ES-I3 (cell line): ENCODE data around the gene GPR68.
"Not testable (repeated sequence)": the region's sequence is repeated elsewhere in the genome, so short reads cannot be mapped to it uniquely, and the experiment has no call there.

Source experiments
- H3K36me3 ChIP-seq: 2 replicates; pipeline ENCODE4 v1.6.1; 2013; ENCODE audit warnings: mild to moderate bottlenecking, low read length, control low read depth, moderate library complexity; ENCODE audit not compliant: insufficient read depth
- H3K4me1 ChIP-seq: 2 replicates; pipeline ENCODE4 v1.6.1; 2013; ENCODE audit warnings: mild to moderate bottlenecking, control low read depth, low read length; ENCODE audit not compliant: insufficient read depth
- H3K9ac ChIP-seq: 2 replicates; pipeline ENCODE4 v1.6.1; 2013; ENCODE audit warnings: low read depth, mild to moderate bottlenecking, low read length, moderate library complexity
- H3K9me3 ChIP-seq: 2 replicates; pipeline ENCODE4 v1.6.1; 2013; ENCODE audit warnings: mild to moderate bottlenecking, low read length, moderate library complexity; ENCODE audit not compliant: control insufficient read depth, insufficient read depth

Gene GPR68

DNA sequence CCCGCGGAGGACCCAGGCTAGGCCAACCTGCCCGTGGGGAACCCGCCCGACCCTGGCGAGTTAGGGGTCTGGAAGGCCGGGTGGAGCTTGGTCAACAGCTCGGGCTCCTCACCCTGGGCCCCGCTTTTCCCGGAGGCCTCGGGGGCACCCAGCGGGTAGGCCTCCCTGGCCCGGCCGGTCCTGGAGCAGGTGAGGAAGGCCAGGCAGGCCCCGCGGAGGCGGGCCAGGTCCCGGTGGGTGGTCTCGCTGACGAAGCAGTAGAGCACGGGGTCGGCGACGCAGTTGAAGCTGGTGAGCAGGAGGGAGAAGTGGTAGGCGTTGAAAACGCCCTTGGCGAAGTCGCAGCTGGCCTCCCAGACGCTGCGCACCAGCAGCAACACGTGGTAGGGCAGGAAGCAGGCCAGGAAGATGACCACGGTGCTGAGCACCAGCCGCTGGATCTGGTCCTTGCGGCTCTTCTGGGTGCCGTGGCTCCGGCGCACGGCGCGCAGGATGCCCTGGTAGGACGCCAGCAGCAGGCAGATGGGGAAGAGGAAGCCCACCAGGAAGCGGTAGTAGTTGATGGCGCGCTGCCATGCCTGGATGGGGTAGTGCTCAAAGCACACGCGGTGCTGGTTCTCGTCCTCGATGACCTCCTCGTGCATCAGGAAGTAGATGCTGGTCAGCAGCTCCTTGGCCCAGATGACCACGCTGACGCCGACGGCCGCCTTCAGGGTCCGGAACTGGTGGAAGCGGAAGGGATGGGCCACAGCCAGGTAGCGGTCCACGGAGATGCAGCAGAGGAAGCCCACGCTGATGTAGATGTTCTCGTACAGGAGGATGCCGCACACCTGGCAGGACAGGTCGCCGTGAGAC is 10.3 kb downstream of the GPR68 start:
- Histone ChIP-seq H3K9me3 (peaks cover 5% of the 10 kb centered on the region), H3K9ac (no peak overlapping the region), H3K36me3 (no peaks in the 10 kb centered on the region; the same call in 1 of the 2 replicates), H3K4me1 (no peaks in the 10 kb centered on the region)

DNA sequence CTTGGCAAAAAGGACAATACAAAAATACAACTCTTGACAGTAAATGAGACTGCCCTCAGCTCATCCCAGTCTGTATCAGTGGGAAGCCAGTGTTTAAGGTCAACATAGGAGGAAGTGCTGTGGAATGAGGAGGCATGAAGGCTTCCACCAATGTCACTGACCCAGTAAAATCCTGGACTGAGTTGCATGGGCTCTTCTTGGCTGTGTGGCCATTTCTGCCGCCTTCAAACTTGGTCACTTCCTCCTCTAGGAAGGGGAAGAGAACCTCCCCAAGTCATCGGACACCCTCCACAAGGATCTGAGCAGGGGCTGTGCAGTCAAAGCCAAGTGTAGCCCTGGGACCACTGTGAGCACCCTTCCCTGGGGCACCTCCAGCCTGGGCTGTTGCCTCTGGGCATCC is 11.9 kb downstream of the GPR68 start:
- Histone ChIP-seq H3K4me1 (peaks cover 12% of the 10 kb centered on the region), H3K36me3 (no peaks in the 10 kb centered on the region; the same call in 1 of the 2 replicates), H3K9ac (no peak overlapping the region), H3K9me3 (peaks cover 5% of the 10 kb centered on the region)

DNA sequence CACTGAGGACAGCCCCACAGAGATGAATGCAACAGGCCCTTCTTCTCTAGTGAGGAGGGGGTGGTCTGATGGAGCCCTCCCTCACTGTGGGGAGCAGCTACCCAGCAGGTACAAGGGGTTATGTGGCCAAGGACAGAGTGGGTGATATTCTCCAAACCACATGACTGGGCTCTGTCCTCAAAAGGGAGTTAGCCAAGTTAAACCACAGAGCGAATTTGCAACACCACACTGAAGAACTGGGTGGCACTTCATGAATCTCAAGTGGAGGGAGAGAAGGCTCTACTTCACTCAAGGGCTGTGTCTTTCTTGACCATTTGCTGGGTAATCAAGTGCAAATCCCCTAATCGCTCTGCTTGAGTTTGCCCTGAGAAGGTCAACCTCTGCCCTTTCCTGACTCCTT is 12.5 kb downstream of the GPR68 start:
- peaks cover 12% of the 10 kb centered on the region for H3K4me1 ChIP-seq
- H3K9me3 ChIP-seq = peaks cover 5% of the 10 kb centered on the region
- H3K36me3 ChIP-seq = no peaks in the 10 kb centered on the region; the same call in 1 of the 2 replicates
- no peak overlapping the region for H3K9ac ChIP-seq

DNA sequence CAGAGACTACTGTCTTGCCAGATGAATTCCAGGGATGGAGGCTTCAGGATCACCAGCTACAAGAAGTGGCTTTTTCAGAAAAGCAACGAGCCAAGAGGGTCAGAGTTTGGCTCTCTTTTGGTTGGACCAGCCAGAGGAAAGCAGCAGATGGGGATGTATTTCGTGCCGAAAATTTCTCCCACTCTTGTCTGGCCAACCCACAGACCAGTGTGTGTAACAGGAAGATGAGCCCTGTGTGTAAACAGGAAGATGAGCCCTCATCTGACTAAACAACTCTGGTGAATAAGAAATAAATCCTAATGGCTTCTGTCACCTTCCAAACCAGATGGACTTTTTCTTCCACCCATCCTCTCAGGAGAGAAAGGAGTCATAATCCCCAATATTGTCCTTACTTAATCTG is 13.1 kb downstream of the GPR68 start:
- Histone ChIP-seq H3K9ac (no peak overlapping the region), H3K36me3 (no peaks in the 10 kb centered on the region; the same call in 1 of the 2 replicates), H3K4me1 (peaks cover 12% of the 10 kb centered on the region), H3K9me3 (peaks cover 5% of the 10 kb centered on the region)

DNA sequence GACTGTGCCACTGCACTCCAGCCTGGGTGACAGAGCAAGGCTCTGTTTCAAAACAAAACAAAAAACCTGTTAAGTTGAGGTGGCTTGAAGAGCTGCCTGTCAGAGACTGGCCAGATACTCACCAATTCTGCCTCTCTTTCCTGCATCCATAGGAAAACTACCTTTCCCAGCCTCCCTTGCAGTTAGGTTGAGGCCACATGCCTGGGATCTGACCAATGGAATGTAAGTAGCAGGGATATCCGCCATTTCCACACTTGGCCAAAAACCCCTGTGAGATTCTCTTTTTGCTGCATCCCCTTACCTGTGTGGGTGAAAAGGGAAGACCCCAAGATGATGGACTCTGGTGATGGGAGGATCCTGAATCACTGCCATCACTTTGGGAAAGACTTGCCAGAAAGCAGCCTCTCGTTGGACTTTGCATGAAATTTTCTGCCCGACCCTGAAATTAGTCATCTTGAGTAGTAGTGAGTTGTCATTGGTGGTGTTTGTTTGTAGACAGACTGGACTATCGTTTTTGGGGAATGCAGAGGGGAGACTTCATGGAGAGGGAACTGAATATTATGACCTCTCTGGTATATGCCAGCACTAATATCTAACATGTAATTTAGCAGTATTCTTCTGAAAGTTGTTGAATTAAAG is 14.0 kb downstream of the GPR68 start:
- no peaks in the 10 kb centered on the region; the same call in 1 of the 2 replicates for H3K36me3 ChIP-seq
- peaks cover 12% of the 10 kb centered on the region for H3K4me1 ChIP-seq
- H3K9ac ChIP-seq = no peak overlapping the region
- H3K9me3 ChIP-seq = peaks cover 5% of the 10 kb centered on the region

DNA sequence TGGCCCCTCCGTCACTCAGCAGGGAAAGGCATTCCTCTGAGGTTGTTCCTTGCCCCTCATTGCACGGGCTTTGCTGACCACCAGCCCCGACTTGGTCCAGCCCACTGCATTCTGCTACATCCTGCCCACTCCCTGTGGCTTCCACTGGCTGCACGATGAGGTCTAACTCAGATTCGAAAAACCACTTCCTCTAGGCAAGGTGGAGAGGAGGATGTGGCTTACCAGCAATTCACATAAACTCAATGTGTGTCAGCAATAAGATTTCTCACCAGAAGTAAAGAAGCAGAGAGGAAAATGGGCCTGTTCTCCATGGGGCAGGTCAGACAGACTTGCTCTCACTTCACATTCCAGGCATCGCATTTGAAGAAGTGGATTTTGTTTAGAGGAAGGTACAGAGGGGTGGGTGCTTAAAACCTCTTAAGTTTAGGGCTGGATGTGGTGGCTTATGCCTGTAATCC is 14.7 kb downstream of the GPR68 start:
- Histone ChIP-seq H3K4me1 (peaks cover 12% of the 10 kb centered on the region), H3K36me3 (no peaks in the 10 kb centered on the region; the same call in 1 of the 2 replicates), H3K9me3 (peaks cover 5% of the 10 kb centered on the region), H3K9ac (no peak overlapping the region)

DNA sequence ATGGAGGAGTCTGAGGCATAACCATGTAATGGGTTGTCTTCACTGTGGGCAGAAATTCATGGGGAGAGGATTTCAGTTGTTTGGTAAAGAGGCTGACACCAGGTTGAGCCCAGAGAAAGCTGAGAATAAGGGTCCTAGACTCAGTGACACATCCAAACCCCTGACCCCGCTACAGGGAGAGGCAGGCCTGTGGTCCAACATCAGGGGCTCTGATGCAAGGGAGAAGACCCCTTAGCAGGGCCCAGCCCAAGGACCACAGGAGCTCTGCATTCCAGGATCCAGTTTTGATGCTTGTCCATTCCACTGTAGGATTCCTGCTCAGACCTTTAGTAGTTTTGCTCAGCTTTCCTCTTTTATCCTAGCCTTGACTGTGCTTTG is 15.5 kb downstream of the GPR68 start:
- peaks cover 12% of the 10 kb centered on the region for H3K4me1 ChIP-seq
- peaks cover 5% of the 10 kb centered on the region for H3K9me3 ChIP-seq
- H3K9ac ChIP-seq = no peak overlapping the region
- H3K36me3 ChIP-seq = no peaks in the 10 kb centered on the region; the same call in 1 of the 2 replicates

DNA sequence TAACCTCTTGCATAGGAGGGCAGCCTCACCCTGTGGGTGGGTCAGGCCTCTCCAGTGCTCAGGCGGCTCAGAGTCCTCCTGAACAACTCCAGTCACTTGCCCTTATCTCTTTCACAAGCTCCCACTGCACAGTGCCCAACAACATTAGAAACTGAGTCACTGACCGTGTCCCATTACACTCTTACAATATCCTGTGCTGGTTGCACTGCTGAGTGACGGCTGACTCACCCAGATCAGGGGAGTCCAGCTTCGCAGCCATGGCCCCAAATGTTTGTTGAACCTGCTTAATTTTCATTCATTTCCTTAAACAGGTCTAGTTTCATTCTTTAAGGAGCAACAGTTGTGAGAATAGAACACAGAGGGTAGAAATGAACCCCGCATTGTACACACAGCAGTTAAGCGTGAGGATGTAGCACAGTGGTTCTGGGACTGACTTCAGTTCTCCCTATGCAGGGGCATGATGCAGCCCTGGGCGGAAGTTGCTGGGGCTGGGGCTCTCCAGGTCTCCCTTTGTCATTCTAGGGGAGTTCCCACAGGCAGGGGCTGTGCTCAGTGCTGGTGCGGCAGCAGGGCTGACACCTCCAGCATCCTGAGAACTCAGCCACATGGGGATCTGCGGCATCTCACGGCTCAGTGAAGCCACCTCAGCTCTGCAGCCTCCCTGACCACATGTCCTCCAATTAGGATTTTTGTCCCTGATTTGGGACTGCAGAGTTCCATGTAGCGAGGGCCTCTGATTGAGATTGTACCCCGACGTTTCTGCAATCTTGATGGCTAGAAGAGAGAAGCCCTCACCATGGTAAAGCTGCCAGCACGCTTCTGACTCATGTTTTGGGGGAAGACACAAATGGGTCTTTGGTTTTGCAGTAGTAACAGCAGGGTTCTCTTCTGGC is 16.1 kb downstream of the GPR68 start:
- H3K4me1 ChIP-seq = peaks cover 12% of the 10 kb centered on the region
- H3K36me3 ChIP-seq = no peaks in the 10 kb centered on the region; the same call in 1 of the 2 replicates
- H3K9ac ChIP-seq = no peak overlapping the region
- peaks cover 5% of the 10 kb centered on the region for H3K9me3 ChIP-seq

DNA sequence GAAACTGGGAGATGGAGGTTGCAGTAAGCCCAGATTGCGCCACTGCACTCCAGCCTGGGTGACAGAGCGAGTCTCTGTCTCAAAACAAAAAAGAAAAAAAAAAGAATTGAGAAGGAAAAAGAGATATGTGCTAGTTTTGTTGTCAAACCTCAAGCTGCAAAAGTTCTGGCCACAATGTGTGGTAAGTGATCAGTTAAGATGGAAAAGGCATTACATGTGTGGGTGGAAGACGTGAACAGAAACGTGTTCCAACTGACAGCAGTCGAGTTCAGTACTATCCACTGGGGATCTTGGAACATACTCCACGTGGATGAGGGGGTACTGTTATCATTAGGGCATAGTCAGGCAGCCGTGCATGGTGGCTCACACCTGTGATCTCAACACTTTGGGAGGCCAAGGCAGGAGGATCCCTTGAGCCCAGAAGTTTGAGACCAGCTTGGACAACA is 17.3 kb downstream of the GPR68 start:
- no peaks in the 10 kb centered on the region; the same call in 1 of the 2 replicates for H3K36me3 ChIP-seq
- no peak overlapping the region for H3K9ac ChIP-seq
- peaks cover 12% of the 10 kb centered on the region for H3K4me1 ChIP-seq
- H3K9me3 ChIP-seq = peaks cover 5% of the 10 kb centered on the region

DNA sequence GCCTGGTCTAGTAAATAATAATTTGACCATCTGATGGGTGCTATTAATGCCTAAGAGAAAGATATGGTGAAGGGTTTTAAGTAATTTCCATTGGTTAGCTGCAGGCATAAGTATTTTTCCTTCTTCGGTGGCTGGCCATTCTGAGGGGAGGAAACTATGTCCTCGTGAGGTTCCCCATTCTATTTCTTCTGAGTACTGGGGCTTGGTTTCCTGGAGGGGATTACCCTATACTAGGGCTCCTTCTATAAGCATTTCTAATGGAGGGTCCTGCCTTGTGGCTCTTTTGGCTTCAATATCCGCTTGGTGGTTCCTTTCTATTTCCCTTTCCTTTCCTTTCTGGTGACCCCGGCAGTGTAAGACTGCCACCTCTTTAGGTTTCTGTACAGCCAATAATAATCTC is 18.1 kb downstream of the GPR68 start:
- not testable (repeated sequence) for H3K36me3 ChIP-seq, H3K9me3 ChIP-seq, H3K9ac ChIP-seq
- peaks cover 12% of the 10 kb centered on the region for H3K4me1 ChIP-seq

DNA sequence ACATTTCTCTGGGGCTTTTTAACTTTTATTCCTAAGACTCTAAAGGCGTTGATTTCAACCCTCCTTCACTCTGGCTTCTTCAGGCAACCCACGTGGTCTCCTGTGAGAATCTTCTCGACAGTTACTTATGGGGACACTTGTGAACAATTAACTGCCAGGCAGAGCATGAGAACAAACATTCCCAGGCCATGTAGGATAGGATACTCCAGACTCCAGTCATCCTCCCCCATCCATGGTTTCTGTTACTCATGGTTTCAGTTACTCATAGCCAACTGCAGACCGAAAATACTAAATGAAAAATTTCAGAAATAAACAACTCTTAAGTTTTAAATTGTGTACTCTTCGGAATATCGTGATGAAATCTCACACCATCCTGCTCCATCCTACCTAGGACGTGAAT is 19.5 kb downstream of the GPR68 start:
- no peak overlapping the region for H3K9ac ChIP-seq
- H3K4me1 ChIP-seq = peaks cover 12% of the 10 kb centered on the region
- H3K36me3 ChIP-seq = no peaks in the 10 kb centered on the region
- no peaks in the 10 kb centered on the region for H3K9me3 ChIP-seq

DNA sequence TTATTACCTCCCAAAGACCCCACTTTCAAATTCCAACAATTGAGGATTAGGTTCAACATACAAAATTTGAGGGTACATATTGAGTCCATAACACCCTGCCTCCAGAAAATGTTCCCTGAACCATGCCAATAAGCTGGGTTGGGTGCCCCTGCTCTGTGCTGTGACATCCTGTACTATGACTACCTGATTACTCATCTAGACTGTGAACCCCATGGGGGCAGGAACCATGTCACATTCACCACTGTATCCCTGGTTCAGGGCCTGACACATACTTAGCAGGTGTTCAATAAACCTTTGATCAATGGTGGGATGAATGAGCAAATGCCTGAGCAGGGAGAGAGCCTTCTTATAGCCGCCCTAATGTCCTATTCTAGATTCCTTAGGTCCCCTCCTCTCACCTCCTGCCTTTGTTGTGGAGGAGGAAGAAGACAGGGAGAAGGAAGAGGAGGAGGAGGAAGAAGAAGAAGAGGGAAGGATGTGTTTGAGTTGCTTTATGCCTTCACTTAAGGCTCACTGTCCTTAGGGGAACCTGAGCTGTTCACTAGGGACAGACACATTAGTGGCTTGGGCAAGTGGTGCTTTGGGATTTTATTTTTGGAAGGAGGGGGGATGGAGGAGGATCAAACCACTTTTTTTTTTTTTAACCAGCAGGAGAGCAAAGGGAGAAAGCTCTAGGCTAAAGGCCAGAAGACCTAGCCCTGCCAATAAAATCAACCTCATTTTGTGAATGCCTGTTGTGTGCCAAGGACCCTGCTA is 21.3 kb downstream of the GPR68 start:
- H3K36me3 ChIP-seq = no peaks in the 10 kb centered on the region
- peaks cover 5% of the 10 kb centered on the region; the same call in 1 of the 2 replicates for H3K4me1 ChIP-seq
- H3K9me3 ChIP-seq = no peaks in the 10 kb centered on the region

DNA sequence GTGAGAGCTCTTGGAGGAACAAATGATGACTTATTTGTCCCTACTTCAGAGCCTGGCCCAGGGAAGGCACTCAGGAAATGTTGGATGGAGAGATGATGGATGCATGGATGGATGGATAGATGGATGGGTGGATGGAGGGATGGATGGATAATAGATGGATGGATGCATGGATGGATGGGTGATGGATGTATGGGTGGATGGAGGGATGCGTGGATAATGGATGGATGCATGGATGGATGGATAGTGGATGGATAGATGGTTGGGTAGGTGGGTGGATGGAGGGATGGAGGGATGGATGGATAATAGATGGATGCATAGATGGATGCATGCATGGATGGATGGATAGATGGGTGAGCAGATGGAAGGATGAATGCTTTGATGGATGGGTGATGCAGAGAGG is 23.2 kb downstream of the GPR68 start:
- Histone ChIP-seq H3K4me1 (no peaks in the 10 kb centered on the region), H3K9ac (no peak overlapping the region), H3K9me3 (no peaks in the 10 kb centered on the region), H3K36me3 (no peaks in the 10 kb centered on the region)

More for the DNA sequence above, 21.3 kb downstream of the GPR68 start:
- H3K9ac ChIP-seq = no peak overlapping the region
